Left cardiac atrium (tissue), 4 donors: Measurements from ENCODE around the gene PIN1. TPM values are rescaled to one million over a fixed set of nuclear protein-coding genes. Genes with fewer than 3 reads are reported as not detected.
"Not testable (repeated sequence)": the region's sequence is repeated elsewhere in the genome, so short reads cannot be mapped to it uniquely, and the experiment has no call there.

Experiments used
- ATAC-seq, 2 donors: fragments of 200-7000 bp; cut with Tn5 transposase; one replicate each; pipeline ENCODE4 v1.9.1; 2020; ENCODE audit warnings: mild to moderate bottlenecking in 2 of 2, moderate library complexity in 2 of 2
- DNase-seq: peaks from one replicate; pipeline ENCODE4 v3.0.0-alpha.2; 2020
- intact Hi-C, 2 donors: fragments of 100-400 bp; cut with DNase I; formaldehyde crosslinking; loops; one replicate each; pipeline versions ENCODE4 v1.14.1 to v1.15.1; 2022 to 2023
- long read RNA-seq: library from polyadenylated mRNA; unstranded; transcript quantifications from one replicate; pipeline ENCODE4 v2.0.0, GENCODE V29; 2021
- total RNA-seq, 2 donors: library from RNA; stranded (reverse); fragmentation: NEBNext Ultra II Directional; extraction: Animal tissue kit (Norgen Biotek cat#: 25700); gene quantifications; one replicate each; pipeline ENCODE4 v1.2.1, GENCODE V29; 2021
- donor health status: DM: no; HTN: yes; CAD: no.
- donor health status: DM: no; HTN: yes; CAD: no; lungs with severe emphysema.
- donor health status: DM: yes; HTN: yes; CAD: no.
- donor health status: Dilated cardiomyopathy.

PIN1 gene
- total RNA-seq, result 10 to 100 TPM; 73.7 to 74.9 TPM
- long read RNA-seq, full-length matches to known transcripts, result 66 of 72 reads
- long read RNA-seq, partial matches to known transcripts, result 1 of 72 reads
- long read RNA-seq, other reads (novel, unspliced or antisense), result 5 of 72 reads

- intact Hi-C loops, result no loop called here
- ATAC-seq (peak; percentile 99 to 100), DNase-seq (peak; percentile 99)
Observed at GRCh38 chr19:9834726-9835506, at the start of gene PIN1. PIN1 (plus strand) TSS chr19:9835318; CDS start chr19:9835345, 27 bp downstream.

- DNase-seq (peak; percentile 98), ATAC-seq (peak; percentile 94 to 96)
- intact Hi-C loops, result no loop called here
Observed at GRCh38 chr19:9785367-9786331, 49.5 kb upstream of the PIN1 start.

GRCh38 chr19:9786342-9786741, 48.8 kb upstream of the PIN1 start:
- intact Hi-C loops, result no loop called here
- ATAC-seq (no peak), DNase-seq (peak; percentile 40)

- ATAC-seq, result no peak
- DNase-seq, result no peak
- intact Hi-C loops, result no loop called here
Observed at GRCh38 chr19:9786819-9787218, 48.3 kb upstream of the PIN1 start.

GRCh38 chr19:9788604-9789003, 46.5 kb upstream of the PIN1 start:
- ATAC-seq, DNase-seq, intact Hi-C loops: not testable (repeated sequence)

- intact Hi-C loops, result no loop called here
- ATAC-seq, result no peak
- no peak for DNase-seq
Observed at GRCh38 chr19:9789066-9789465, 46.1 kb upstream of the PIN1 start.

GRCh38 chr19:9789579-9789978, 45.5 kb upstream of the PIN1 start:
- intact Hi-C loops, ATAC-seq, DNase-seq: not testable (repeated sequence)

- not testable (repeated sequence) for ATAC-seq, DNase-seq
- intact Hi-C loops, result loop anchor here (5.0 to 10.0 kb wide), 2 partner anchors 169 to 466 kb away; partner anchors contain the start of genes ZNF559 (in 1 of the 2) and ZNF561 (in 1 of the 2)
Observed at GRCh38 chr19:9791073-9791367, 44.1 kb upstream of the PIN1 start.

GRCh38 chr19:9791552-9792205, 43.4 kb upstream of the PIN1 start:
- peak; percentile 97 for DNase-seq
- peak; percentile 79 to 84 for ATAC-seq
- intact Hi-C loops, result loop anchor here (5.0 to 10.0 kb wide), 2 partner anchors 169 to 467 kb away; partner anchors contain the start of genes ZNF559 (in 1 of the 2) and ZNF561 (in 1 of the 2)

GRCh38 chr19:9792206-9793070, 42.7 kb upstream of the PIN1 start:
- intact Hi-C loops, result loop anchor here (5.0 to 10.0 kb wide), 2 partner anchors 170 to 468 kb away; partner anchors contain the start of genes ZNF559 (in 1 of the 2) and ZNF561 (in 1 of the 2)
- DNase-seq (peak; percentile 95), ATAC-seq (peak; percentile 81 to 82)

GRCh38 chr19:9793071-9793591, 42.0 kb upstream of the PIN1 start:
- DNase-seq (peak; percentile 75), ATAC-seq (peak in 1 of 2 donors; percentile 39)
- intact Hi-C loops, result loop anchor here (5.0 to 10.0 kb wide), 2 partner anchors 171 to 468 kb away; partner anchors contain the start of genes ZNF559 (in 1 of the 2) and ZNF561 (in 1 of the 2)

GRCh38 chr19:9796113-9796773, 38.9 kb upstream of the PIN1 start:
- intact Hi-C loops, result loop anchor here in 1 of 2 donors (2.0 to 10.0 kb wide), 4 partner anchors 169 to 659 kb away; partner anchors contain the start of gene ZNF559
- DNase-seq (peak; percentile 82), ATAC-seq (peak; percentile 2 to 9)

GRCh38 chr19:9797871-9798270, 37.2 kb upstream of the PIN1 start:
- ATAC-seq, result no peak
- intact Hi-C loops, result loop anchor here in 1 of 2 donors (2.0 to 10.0 kb wide), 4 partner anchors 171 to 661 kb away; partner anchors contain the start of gene ZNF559
- no peak for DNase-seq

- ATAC-seq (no peak), DNase-seq (no peak)
- intact Hi-C loops, result loop anchor here in 1 of 2 donors (5.0 to 10.0 kb wide), 3 partner anchors 474 to 662 kb away; partner anchors contain the start of gene ZNF559
Observed at GRCh38 chr19:9799162-9799561, 36.0 kb upstream of the PIN1 start.

- DNase-seq (no peak), ATAC-seq (no peak)
- intact Hi-C loops, result no loop called here
Observed at GRCh38 chr19:9801976-9802375, 33.1 kb upstream of the PIN1 start.

- ATAC-seq (no peak), DNase-seq (no peak)
- intact Hi-C loops, result no loop called here
Observed at GRCh38 chr19:9806803-9807202, 28.3 kb upstream of the PIN1 start.
